ENCODE data around the gene NDFIP1. TPM values are rescaled to one million over a fixed set of nuclear protein-coding genes. Genes with fewer than 3 reads are reported as not detected.
A peak's percentile ranks its signal among the peaks of the same experiment; 100 is the strongest.

NDFIP1 gene
- total and polyA plus RNA-seq, 2 of the 13 experiments (the other 11 are each of a cell fraction or from before 2014, with no cell fraction given): 12.4 to 15.7 TPM

GRCh38 chr5:142104491-142104890, 4.1 kb upstream of the NDFIP1 start:
- ChIA-PET CTCF (ENCODE audit: low intra/inter-chr PET ratio, low total read pairs) (no interaction called here), POLR2A (no interaction called here)
- H3K4me1 ChIP-seq (ENCODE audit: insufficient read depth, low read length): peaks cover 9% of the 10 kb centered on the region
- ATAC-seq (no peak), DNase-seq (ENCODE audit: low spot score) (no peak), FAIRE-seq (no peak)
- H3K79me2 ChIP-seq (ENCODE audit: insufficient read depth, low read length): peaks cover 2% of the 10 kb centered on the region
- H3K9me3 ChIP-seq (ENCODE audit: low read length): no peaks in the 10 kb centered on the region
- H2AFZ ChIP-seq (ENCODE audit: low read length): no peak overlapping the region
- no peak overlapping the region for H3K4me2 ChIP-seq (ENCODE audit: low read depth, low read length)
- no TSS peak for BruUV-seq (replicated peaks)
- peaks cover 0 to 14% of the 10 kb centered on the region in 2 experiments for H3K27me3 ChIP-seq (ENCODE audit: control insufficient read depth in 1 of 2, insufficient read depth in 2 of 2, low read length in 2 of 2)
- TF ChIP-seq ZNF33B (CRISPR knock-in tag; IDR thresholded peaks at IDR 0.05) (no peak), MIXL1 (CRISPR knock-in tag; IDR thresholded peaks at IDR 0.05) (0 out of 2 replicates have a peak, but pooled peaks have one; percentile 22), ZNF710 (CRISPR knock-in tag; IDR thresholded peaks at IDR 0.05; ENCODE audit: borderline replicate concordance) (no peak), RARA (CRISPR knock-in tag; IDR thresholded peaks at IDR 0.05) (peak; percentile 40; the same call in 1 of the 2 replicates), BCL6 (CRISPR knock-in tag; IDR thresholded peaks at IDR 0.05) (peak; percentile 55), ARNT2 (CRISPR knock-in tag; IDR thresholded peaks at IDR 0.05; ENCODE audit: low read depth) (no peak), FOXA3 (CRISPR knock-in tag; IDR thresholded peaks at IDR 0.05) (peak; percentile 13; the same call in 1 of the 2 replicates), RXRB (CRISPR knock-in tag; IDR thresholded peaks at IDR 0.05; ENCODE audit: borderline replicate concordance) (peak; percentile 44; the same call in 1 of the 2 replicates), ZSCAN22 (CRISPR knock-in tag; IDR thresholded peaks at IDR 0.05) (no peak), NCOA2 (CRISPR knock-in tag; IDR thresholded peaks at IDR 0.05) (peak; percentile 42; the same call in 1 of the 2 replicates), GATAD2A (CRISPR knock-in tag; IDR thresholded peaks at IDR 0.05) (peak; percentile 40; the same call in 1 of the 2 replicates)
- TF ChIP-seq, protein P1, sequence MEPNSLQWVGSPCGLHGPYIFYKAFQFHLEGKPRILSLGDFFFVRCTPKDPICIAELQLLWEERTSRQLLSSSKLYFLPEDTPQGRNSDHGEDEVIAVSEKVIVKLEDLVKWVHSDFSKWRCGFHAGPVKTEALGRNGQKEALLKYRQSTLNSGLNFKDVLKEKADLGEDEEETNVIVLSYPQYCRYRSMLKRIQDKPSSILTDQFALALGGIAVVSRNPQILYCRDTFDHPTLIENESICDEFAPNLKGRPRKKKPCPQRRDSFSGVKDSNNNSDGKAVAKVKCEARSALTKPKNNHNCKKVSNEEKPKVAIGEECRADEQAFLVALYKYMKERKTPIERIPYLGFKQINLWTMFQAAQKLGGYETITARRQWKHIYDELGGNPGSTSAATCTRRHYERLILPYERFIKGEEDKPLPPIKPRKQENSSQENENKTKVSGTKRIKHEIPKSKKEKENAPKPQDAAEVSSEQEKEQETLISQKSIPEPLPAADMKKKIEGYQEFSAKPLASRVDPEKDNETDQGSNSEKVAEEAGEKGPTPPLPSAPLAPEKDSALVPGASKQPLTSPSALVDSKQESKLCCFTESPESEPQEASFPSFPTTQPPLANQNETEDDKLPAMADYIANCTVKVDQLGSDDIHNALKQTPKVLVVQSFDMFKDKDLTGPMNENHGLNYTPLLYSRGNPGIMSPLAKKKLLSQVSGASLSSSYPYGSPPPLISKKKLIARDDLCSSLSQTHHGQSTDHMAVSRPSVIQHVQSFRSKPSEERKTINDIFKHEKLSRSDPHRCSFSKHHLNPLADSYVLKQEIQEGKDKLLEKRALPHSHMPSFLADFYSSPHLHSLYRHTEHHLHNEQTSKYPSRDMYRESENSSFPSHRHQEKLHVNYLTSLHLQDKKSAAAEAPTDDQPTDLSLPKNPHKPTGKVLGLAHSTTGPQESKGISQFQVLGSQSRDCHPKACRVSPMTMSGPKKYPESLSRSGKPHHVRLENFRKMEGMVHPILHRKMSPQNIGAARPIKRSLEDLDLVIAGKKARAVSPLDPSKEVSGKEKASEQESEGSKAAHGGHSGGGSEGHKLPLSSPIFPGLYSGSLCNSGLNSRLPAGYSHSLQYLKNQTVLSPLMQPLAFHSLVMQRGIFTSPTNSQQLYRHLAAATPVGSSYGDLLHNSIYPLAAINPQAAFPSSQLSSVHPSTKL (CRISPR knock-in tag; IDR thresholded peaks at IDR 0.05): peak; percentile 28; the same call in 1 of the 2 replicates
- TF ChIP-seq, protein P2, sequence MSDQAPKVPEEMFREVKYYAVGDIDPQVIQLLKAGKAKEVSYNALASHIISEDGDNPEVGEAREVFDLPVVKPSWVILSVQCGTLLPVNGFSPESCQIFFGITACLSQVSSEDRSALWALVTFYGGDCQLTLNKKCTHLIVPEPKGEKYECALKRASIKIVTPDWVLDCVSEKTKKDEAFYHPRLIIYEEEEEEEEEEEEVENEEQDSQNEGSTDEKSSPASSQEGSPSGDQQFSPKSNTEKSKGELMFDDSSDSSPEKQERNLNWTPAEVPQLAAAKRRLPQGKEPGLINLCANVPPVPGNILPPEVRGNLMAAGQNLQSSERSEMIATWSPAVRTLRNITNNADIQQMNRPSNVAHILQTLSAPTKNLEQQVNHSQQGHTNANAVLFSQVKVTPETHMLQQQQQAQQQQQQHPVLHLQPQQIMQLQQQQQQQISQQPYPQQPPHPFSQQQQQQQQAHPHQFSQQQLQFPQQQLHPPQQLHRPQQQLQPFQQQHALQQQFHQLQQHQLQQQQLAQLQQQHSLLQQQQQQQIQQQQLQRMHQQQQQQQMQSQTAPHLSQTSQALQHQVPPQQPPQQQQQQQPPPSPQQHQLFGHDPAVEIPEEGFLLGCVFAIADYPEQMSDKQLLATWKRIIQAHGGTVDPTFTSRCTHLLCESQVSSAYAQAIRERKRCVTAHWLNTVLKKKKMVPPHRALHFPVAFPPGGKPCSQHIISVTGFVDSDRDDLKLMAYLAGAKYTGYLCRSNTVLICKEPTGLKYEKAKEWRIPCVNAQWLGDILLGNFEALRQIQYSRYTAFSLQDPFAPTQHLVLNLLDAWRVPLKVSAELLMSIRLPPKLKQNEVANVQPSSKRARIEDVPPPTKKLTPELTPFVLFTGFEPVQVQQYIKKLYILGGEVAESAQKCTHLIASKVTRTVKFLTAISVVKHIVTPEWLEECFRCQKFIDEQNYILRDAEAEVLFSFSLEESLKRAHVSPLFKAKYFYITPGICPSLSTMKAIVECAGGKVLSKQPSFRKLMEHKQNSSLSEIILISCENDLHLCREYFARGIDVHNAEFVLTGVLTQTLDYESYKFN (CRISPR knock-in tag; conservative IDR thresholded peaks at IDR 0.05): 0 out of 2 replicates have a peak, but pooled peaks have one; percentile 22
- H3K36me3 ChIP-seq (replicated peaks in 1 of 2; ENCODE audit: control insufficient read depth in 1 of 2, insufficient read depth in 2 of 2, low read length in 2 of 2): no peaks in the 10 kb centered on the region
- H3K27ac ChIP-seq (ENCODE audit: extremely low read length, insufficient read depth, low read length): no peak overlapping the region
- no peak overlapping the region for H3K9ac ChIP-seq (ENCODE audit: insufficient read depth, low read depth, low read length)
- WGBS (ENCODE audit: low lambda C conversion rate): 7% methylated on average over 4 of the region's 4 CpGs
- in situ Hi-C loops (cut with HindIII; ENCODE audit: extremely low pct_ligation_motif_present, low pct_unique_long_range_greater_than_20kb): no loop called here
- H4K20me1 ChIP-seq (ENCODE audit: insufficient read depth, low read length): no peaks in the 10 kb centered on the region
- intact Hi-C loops (cut with micrococcal nuclease; ENCODE audit: unreplicated experiment): no loop called here
- H3K4me3 ChIP-seq (replicated peaks in 1 of 3; ENCODE audit: insufficient read depth in 1 of 3, low read depth in 2 of 3, low read length in 3 of 3): no peak overlapping the region
